ENCODE measurements around the gene DRGX. TPM values are rescaled to one million over a fixed set of nuclear protein-coding genes. Genes with fewer than 3 reads are reported as not detected.

The DRGX gene
- total and polyA plus RNA-seq, 10 of the 15 experiments (the other 5 are each of a cell fraction or from before 2014, with no cell fraction given): not detected

DNA sequence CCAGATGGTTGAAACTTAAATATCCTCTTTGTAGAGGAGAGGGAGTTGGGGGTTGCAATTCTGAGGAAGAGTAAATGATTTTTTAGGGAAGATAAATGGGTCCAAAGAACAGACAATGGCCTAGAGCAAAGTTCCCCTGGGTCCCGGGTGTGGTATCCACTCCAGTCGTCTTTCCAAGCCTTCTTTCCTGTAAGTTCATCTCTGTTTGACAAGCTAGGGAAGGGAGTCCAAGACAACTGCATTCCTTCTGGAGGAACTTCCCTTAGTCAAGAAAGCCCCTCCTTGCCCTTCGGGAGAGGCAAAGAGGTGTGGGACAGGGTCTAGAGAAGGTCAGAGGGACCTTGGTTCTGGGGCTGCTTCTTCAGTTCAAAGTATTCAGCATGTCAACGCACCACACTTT lies 63.6 kb downstream of the DRGX start:
- ATAC-seq (no peak), DNase-seq (ENCODE audit: low read depth, low spot score) (no peak), FAIRE-seq (no peak)
- H4K20me1 ChIP-seq (ENCODE audit: control insufficient read depth, insufficient read depth): no peaks in the 10 kb centered on the region
- H3K27ac ChIP-seq (ENCODE audit: control insufficient read depth, insufficient read depth): no peak overlapping the region
- 22% methylated on average over 4 of the region's 4 CpGs for WGBS (ENCODE audit: insufficient coverage, insufficient replicate concordance, low lambda C conversion rate, missing lambda C conversion rate)
- SMC1A ChIA-PET (ENCODE audit: uncharacterized antibody, unreplicated experiment): interaction anchor here (1.3 kb wide), 1 partner anchor 10 kb away, joined by 3 read pairs; no protein-coding TSS in a partner anchor
- TF ChIP-seq, protein P1, sequence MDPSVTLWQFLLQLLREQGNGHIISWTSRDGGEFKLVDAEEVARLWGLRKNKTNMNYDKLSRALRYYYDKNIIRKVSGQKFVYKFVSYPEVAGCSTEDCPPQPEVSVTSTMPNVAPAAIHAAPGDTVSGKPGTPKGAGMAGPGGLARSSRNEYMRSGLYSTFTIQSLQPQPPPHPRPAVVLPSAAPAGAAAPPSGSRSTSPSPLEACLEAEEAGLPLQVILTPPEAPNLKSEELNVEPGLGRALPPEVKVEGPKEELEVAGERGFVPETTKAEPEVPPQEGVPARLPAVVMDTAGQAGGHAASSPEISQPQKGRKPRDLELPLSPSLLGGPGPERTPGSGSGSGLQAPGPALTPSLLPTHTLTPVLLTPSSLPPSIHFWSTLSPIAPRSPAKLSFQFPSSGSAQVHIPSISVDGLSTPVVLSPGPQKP (IDR thresholded peaks at IDR 0.05; ENCODE audit: low read depth, low read length): no peak
- TF ChIP-seq NFXL1 (IDR thresholded peaks at IDR 0.05; ENCODE audit: borderline replicate concordance) (no peak), ZNF384 (IDR thresholded peaks at IDR 0.05; ENCODE audit: borderline replicate concordance, low read depth, low read length) (no peak), CEBPB (IDR thresholded peaks at IDR 0.05; ENCODE audit: borderline replicate concordance in 1 of 2, low read depth in 2 of 2, low read length in 2 of 2) (no peak), LARP7 (IDR thresholded peaks at IDR 0.05) (no peak), TCF7 (IDR thresholded peaks at IDR 0.05; ENCODE audit: borderline replicate concordance) (no peak), ESRRA (IDR thresholded peaks at IDR 0.05; ENCODE audit: low read length) (no peak), CTCF (IDR thresholded peaks at IDR 0.05 in 2 of 3, conservative IDR thresholded peaks at IDR 0.05 in 1 of 3; ENCODE audit: control insufficient read depth in 2 of 3, extremely low read depth in 1 of 3, insufficient read depth in 1 of 3, low read depth in 3 of 3, low read length in 3 of 3) (no peak), FOS (IDR thresholded peaks at IDR 0.05; ENCODE audit: borderline replicate concordance, extremely low read depth, insufficient read length) (no peak), ZBTB4 (CRISPR knock-in tag; IDR thresholded peaks at IDR 0.05) (no peak), ZBED1 (IDR thresholded peaks at IDR 0.05; ENCODE audit: borderline replicate concordance) (no peak), ZNF207 (IDR thresholded peaks at IDR 0.05; ENCODE audit: borderline replicate concordance) (no peak)
- TF ChIP-seq, protein P2, sequence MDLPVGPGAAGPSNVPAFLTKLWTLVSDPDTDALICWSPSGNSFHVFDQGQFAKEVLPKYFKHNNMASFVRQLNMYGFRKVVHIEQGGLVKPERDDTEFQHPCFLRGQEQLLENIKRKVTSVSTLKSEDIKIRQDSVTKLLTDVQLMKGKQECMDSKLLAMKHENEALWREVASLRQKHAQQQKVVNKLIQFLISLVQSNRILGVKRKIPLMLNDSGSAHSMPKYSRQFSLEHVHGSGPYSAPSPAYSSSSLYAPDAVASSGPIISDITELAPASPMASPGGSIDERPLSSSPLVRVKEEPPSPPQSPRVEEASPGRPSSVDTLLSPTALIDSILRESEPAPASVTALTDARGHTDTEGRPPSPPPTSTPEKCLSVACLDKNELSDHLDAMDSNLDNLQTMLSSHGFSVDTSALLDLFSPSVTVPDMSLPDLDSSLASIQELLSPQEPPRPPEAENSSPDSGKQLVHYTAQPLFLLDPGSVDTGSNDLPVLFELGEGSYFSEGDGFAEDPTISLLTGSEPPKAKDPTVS (IDR thresholded peaks at IDR 0.05; ENCODE audit: low read depth, low read length): no peak
- TF ChIP-seq, protein P3, sequence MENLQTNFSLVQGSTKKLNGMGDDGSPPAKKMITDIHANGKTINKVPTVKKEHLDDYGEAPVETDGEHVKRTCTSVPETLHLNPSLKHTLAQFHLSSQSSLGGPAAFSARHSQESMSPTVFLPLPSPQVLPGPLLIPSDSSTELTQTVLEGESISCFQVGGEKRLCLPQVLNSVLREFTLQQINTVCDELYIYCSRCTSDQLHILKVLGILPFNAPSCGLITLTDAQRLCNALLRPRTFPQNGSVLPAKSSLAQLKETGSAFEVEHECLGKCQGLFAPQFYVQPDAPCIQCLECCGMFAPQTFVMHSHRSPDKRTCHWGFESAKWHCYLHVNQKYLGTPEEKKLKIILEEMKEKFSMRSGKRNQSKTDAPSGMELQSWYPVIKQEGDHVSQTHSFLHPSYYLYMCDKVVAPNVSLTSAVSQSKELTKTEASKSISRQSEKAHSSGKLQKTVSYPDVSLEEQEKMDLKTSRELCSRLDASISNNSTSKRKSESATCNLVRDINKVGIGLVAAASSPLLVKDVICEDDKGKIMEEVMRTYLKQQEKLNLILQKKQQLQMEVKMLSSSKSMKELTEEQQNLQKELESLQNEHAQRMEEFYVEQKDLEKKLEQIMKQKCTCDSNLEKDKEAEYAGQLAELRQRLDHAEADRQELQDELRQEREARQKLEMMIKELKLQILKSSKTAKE (IDR thresholded peaks at IDR 0.05; ENCODE audit: low read depth, poor library complexity, severe bottlenecking): no peak
- H3K9me3 ChIP-seq (replicated peaks; ENCODE audit: control insufficient read depth, insufficient read depth, low read length): peaks cover 2% of the 10 kb centered on the region; the same call in 2 of the 3 replicates
- no peak overlapping the region for H3K9ac ChIP-seq (ENCODE audit: control insufficient read depth, insufficient read depth, low read length)
- no peak overlapping the region for H3K4me2 ChIP-seq (ENCODE audit: control insufficient read depth, insufficient read depth)
- no peaks in the 10 kb centered on the region for H3K4me1 ChIP-seq (ENCODE audit: control insufficient read depth, insufficient read depth, low read length)
- RAD21 ChIA-PET (ENCODE audit: unreplicated experiment): no interaction called here
- H2AFZ ChIP-seq (ENCODE audit: control insufficient read depth, low read depth, low read length): no peak overlapping the region
- no peaks in the 10 kb centered on the region for H3K36me3 ChIP-seq (ENCODE audit: control insufficient read depth in 2 of 2, insufficient read depth in 2 of 2, low read length in 1 of 2)
- H3K27me3 ChIP-seq (replicated peaks in 1 of 2; ENCODE audit: control insufficient read depth in 2 of 2, insufficient read depth in 2 of 2, low read length in 1 of 2): peaks cover 2 to 5% of the 10 kb centered on the region in 2 experiments; a peak in 2 of 4 replicates
- in situ Hi-C loops (cut with MboI): no loop called here
- BruUV-seq (replicated peaks): no TSS peak
- intact Hi-C loops (cut with micrococcal nuclease; ENCODE audit: unreplicated experiment): no loop called here
- no peak overlapping the region for H3K4me3 ChIP-seq
- POLR2A ChIA-PET: no interaction called here
- CTCF ChIA-PET: no interaction called here
- H3K79me2 ChIP-seq (ENCODE audit: control insufficient read depth, insufficient read depth, low read length): no peaks in the 10 kb centered on the region

Data from GM12878 (cell line).